GM21390 (cell line): Measurements from ENCODE around the gene ANAPC4.

Source experiments
- ATAC-seq: cut with Tn5 transposase; IDR thresholded peaks from one replicate; pipeline ENCODE4 v1.9.1; 2021; ENCODE audit not compliant: unreplicated experiment

The ANAPC4 gene

DNA sequence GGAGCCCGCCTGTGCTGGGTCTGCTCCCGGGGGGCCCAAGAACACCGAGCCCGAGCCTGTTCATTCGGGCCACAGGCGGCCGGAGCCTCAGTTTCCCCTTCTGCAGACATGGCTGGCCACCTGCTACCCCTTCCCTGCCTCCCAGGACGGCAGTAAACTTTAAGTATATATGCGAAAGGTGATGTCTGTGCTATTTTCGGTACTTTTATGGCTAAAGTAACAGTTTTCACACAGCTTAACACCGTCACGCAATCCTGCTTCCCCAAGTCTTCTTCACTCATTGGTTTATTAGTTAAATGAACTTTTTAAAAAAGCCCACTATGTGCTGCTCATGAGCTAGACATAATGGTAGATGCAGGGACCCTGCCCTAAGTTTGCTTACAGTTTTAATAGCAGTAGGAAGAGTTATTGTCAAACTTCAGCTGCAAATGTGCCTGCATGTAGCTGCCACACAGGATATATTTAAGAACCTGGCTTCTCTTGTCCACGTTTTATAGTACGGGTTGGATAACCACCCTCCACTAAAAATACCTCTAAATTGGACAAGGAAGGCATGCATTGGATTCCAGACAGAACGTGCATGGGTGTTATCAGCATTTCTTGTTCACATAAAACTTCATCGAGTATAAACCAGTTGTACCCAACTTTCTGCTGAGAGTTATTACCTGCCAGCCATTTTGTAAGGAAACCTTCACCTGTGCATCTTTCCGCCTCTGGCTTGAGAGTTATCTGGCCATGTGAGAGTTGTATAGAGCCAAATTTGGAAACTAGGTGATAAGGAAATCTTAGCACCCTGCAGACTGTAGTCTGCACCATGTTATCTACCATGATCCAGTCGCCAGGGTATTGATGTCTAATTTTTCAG lies 741 bp downstream of the ANAPC4 start:
- ATAC-seq, result peak; percentile 11

DNA sequence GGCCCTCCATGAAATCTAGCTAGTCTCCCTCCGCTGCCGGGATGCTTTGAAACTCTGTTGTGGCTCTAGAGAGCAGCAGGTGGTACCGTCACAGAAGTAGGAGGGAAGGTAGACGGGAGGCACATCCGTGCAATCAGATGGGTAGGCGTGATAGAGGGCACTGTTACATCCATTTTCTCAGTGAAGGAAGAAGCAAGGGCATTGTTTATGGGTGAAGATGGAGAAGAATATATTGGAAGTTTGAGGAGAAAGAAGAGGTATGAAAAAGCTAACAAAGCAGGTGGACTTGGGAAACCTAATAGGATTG lies 1.3 kb downstream of the ANAPC4 start:
- ATAC-seq, result no peak

DNA sequence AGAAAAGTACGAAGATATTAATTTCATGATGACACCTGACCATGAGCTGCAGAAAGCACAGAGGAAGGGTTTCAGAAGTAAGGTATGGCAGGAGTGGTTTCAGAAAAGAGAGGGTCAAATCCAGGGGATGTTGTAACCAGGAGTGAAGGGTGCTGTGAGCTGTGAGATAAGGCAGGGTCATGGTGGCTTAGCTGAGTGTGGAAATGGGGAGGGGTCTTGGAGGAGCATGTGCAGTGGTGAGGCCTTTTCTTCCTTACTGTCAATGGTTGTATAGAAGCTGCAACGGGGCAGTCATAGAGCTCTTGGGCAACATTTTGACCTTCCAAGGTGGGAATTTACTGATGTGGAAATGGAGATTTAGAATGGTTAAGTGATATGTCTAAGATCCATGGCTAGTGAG lies 2.5 kb downstream of the ANAPC4 start:
- ATAC-seq, result no peak

DNA sequence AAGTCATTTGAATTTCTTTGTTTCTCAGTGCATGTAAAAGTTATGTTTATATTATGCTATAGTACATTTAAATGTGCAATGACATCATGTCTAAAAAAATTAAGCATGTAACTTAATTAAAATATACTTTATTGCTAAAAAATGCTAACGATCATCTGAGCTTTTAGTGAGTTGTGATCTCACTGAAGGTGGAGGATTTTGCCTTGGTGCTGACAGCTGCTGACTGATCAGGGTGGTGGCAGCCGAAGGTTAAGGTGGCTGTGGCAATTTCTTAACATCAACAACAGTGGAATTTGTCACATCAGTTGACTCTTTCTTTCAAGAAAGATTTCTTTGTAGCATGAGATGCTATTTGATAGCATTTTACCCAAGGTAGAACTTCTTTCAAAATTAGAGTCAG lies 6.6 kb downstream of the ANAPC4 start:
- ATAC-seq, result no peak

DNA sequence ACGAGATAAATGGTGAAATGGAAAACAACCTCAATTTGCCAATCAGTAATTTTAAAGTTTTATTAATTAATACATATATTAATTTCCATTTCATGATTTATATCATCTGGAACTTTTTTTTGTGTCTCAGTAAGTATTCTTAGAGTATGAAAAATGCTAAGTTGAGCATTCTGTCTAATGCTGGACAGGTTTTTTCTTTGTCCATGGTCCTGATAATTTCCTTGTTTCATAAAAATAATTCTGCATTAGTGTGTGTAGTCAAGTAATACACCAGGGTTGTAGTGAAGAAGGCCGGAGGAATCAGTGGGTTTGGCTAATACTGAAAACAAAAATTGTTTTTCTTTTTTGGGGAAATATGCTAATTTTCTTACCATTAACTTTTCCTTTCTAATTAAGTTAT lies 9.9 kb downstream of the ANAPC4 start:
- ATAC-seq, result no peak

DNA sequence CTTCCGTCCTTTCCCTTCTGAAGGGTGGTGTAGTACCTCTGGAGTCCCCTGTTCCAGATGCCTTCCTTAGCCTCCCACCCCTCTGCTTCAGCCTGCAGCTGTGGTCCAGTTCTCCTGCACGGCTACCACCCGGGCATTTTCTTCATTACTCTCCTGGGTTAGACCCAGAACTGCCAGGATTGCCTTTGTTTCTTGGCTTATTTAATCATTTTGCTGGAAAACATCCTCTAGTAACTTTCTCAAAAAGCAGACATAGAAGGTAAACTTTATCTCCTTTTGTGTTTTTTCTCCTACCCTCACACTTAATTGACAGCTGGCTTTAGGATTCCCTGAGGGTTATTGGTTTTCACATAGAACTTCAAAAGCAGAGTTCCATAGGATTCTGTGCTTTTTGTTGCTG lies 20.2 kb downstream of the ANAPC4 start:
- ATAC-seq, result no peak

DNA sequence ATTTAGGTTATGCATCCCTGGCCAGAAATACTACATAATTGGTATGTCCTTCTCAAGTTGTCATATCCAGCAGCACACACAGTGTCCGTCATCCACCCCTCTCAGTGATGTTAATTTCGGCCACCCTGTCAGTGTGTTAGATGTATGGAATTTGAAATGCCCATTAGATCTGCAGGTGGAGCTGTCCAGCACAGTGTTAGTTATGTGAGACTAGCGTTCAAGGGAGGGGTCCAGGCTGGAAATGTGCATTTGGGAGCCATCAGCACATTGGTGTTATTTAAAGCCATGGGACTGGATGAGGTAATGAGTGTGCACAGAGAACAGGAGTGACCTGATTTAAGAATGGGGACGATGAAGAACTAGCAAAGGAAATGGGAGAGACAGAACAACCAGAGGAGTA lies 22.4 kb downstream of the ANAPC4 start:
- ATAC-seq, result no peak

DNA sequence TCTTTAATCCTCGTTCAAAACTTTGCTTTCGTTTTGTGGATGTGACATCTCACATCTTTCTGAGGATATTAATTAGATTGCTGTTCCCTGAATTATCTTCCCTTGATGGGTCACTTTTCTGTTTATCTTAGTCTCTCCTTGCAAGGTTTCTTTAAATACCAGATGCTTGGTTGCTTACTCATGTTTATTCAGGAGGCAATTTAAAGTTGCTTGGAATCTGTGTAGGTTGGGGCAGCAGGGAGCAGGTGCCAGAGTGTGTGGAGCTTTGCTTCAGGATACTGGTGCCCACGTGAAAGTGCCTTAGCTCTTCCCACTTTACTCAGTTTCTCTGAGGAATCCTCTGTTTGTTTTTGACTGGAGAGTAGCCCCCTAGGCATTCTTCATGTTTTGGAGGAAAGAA lies 24.0 kb downstream of the ANAPC4 start:
- no peak for ATAC-seq

DNA sequence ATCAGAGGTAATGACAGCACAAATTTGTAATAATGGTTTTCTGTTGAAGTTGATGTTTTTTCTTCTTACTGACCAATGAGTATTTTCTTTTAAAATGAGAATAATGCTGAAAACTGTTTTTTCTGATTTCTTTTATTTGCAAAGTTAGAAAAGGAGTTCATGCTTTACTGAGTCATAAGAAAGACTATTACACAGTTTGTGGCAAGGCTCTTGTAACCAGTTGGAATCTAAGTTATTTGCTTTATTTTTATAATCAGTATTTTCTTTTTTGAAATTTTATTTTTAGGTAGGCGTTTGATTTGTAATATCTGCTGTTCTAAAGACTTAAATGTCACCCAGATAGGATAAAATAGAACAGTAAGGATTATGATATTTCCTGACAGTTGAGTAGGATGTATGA lies 25.5 kb downstream of the ANAPC4 start:
- no peak for ATAC-seq

DNA sequence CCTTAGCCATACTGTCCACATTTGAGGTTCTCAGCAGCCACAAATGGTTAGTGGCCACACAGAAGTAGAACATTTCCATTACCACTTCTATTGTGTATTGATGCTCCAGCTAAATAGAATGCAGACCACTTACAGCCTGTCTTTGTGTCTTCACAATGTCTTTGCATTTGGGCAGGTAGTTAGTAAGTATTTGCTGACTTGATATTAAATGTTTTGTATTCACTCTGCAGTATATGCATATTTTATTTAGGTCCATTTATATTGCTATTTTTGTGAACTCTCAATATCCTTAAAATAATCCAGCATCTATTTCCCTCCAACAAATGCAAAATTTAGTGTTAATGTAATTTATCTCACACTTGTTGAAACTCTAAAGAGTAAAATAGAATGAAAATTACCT lies 26.6 kb downstream of the ANAPC4 start:
- no peak for ATAC-seq

DNA sequence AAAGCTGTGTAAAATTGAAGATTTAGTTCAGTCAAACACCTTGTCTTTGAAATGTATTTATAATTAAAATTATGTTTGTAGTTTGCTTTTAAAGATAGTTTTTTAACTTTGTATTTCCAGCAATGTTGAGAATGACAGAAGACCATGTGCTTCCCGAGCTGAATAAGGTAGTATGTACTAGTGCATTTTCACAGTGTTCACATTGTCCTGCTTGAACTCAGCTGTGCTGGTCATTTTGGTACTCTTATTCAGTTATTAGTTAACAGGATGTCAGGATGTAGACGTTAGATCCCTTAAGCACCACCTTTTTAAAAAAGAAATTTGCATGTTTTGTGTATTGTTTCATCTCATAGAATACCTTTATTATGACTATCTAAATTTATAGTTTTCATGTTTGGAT lies 28.4 kb downstream of the ANAPC4 start:
- ATAC-seq, result no peak

DNA sequence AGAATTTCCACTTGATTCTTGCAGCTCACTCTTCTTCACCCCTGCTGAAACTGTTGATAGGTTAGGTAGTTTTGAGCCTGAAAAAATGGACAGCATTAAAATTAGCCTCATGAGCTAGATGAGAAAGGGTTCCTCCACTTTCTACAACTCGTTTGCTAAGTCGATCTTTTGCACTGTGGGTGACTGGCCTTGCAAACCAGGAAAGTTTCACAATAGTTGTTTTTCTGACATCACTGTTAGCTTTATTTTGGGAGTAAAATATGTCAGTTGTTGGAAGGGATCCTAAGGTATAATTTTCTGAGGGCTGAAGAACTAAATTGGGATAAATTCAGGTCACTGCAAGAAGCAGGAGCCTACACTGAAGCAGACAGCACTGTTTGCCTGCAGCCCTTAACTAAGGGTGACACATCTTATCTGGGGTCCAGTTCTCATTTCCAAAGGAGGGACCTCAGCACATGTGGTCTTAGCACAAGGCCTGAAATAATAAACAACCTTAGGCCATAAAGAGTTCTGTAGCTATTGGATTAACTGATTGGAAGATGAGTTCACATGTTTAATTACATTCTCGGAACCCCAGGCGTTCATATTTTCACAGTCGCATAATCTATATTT lies 29.1 kb downstream of the ANAPC4 start:
- no peak for ATAC-seq

DNA sequence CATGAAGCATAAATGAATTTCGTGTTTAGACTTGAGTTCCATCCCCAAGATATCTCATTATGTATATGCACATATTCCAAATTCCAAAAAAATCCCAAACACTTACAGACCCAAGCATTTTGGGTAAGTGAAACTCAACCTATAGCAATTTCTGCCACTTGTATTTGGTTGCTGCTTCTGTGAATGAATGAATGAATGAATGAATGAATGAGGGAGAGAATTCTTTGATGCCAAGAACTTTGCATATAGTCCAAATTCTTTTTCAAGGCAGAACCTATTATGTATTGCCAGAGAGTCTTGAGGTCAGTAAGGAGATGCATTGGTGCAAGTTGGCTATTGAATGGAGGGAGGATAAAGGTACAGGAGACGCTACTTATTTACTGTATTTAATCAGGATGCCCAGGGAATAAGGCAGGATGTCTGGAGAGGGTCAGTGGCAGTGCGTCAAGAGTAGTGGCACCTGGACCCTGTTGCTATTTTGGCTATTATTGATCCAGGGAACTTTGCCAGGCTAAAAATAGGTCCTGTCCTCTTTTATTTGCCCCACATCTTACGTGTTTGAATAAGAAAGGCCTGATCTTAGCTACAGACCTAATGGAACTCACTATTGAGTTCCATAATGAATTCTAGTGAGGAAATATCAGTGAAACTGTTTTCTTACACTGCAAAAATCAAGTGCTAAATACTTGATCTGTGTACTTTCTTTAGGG lies 33.9 kb downstream of the ANAPC4 start:
- ATAC-seq, result no peak

DNA sequence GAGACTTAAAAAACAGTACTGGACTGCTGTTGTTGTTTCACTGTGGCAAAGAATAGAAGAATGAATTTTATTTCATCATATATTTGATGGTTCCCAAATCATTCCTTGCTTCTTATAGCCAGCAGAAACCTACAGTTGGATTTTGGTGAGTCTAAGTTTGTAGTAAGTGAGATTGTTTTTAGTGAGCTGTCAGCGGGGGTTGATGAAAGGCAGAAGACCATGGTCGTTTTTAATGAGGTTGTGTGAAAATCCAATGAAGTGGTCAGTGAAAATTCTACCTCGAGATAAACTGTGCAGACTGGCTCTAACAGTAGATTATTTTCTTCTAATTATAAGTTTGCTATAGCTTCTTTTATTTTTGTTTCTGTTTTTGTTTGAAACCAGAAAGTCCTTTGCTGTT lies 36.2 kb downstream of the ANAPC4 start:
- ATAC-seq, result no peak

DNA sequence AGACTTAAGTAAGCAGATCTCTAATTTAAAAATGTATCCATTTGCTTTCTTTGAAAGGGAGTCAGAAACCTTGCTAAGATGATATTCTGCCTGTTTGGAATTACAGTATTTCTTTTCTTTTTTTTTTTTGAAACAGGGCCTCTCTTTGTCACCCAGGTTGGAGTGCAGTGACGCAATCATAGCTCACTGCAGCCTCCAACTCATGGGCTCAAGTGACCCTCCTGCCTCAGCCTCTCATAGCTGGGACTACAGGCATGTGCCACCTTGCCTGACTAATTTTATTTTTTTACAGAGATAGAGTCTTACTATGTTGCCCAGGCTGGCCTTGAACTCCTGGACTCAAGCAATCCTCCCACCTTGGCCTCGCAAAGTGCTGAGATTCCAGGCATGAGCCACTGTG lies 40.0 kb downstream of the ANAPC4 start:
- no peak for ATAC-seq

DNA sequence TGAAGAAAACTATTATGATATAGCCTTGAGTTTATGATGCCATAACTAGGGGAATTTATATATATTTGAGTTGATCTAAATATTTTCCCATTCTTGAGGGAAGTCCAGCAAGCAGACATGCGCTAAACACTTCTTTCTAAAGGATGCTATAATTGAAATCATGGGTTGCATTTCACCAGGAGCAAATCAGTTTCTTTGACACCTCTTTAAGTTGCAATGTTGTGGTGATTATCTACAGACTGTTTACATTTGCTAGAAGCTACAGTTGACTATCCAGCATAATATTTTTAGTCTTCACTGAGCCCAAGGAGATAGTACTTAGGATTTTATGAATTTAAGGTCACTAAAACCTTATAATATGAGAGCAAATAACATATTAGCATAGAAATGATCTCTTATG lies 43.9 kb downstream of the ANAPC4 start:
- ATAC-seq, result no peak

DNA sequence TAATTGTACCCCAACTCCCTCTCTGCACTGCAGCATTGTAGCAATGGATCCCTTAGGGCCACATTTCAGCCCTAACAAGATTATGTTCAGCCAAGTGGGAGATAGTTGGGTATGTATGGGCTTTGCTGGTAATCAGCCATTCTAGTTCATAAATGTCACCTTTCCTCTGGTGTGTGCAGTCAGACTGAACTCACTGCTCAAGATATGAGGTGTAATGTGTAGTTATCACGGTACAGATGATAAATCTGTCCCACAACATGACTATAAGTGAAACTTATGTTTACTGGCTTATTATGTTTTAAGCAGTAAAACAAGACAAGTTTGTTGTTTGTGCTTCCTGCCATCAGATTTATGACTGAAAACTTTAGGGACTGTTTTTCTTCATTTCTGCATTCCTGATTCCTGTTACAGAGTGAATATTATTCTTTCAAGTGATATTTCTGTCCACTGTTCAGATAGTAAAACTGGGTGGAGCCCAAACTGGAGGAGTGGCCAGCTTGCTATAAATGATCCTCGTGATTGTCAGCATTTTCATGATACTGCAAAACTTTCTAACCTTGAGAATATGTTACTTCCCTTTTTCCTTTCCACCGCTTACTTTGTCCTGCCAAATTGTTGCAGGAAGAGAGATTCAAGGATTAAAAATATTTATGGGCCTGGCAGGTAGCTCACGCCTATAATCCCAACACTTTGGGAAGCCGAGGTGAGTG lies 44.9 kb downstream of the ANAPC4 start:
- ATAC-seq, result peak; percentile 50

DNA sequence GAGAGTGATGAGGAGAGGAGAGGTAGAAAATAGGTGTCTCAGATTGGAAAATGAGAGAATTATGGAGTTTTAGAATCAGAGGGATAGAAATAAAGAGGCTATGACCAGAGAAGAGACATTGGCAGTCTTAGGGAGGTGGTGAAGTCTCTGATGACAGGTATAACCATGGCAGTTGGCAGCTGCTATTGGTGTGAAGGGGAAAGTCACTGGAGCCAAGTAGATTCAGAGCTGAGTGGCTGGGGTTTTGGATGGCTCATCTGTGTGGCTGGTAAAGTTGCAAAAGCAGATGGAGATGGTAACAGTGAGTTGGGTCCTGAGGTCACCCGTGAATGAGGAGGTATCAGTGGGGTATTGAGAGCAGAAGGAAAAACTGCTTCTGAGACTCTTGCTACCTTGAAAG lies 46.5 kb downstream of the ANAPC4 start:
- no peak for ATAC-seq

DNA sequence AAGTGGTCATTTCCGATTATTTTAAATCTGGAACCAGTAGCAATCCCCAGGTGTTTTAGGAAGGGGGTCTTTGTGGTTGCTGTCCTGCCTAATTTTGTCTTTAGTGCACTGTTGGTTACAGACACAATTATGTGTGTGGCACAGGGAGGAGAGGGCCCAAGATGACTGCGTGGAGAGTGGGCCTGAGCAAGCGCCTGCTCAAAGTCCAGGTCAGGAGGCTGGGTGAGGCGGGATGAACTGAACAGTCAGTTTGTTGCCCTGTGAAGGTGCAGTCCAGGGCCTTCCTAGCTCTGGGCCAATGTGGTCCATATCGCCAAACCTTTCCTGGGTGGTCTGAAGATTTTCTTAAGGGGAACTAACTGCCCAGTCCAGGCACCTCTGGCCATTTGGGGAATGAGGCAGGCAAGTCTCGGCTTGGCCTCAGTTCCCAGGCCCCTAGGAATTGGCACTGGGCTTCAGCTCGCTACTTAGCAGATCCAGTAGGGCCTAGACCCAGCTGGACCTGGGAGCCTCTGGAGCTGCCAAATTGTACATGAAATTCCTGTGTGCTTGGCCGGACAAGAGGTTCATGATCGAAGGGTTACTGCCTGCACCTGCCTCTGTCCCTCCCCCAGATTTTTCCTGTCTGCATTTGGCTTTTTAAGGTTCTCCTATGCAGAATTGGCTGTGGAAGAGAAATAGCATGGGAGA lies 47.6 kb downstream of the ANAPC4 start:
- ATAC-seq, result no peak

DNA sequence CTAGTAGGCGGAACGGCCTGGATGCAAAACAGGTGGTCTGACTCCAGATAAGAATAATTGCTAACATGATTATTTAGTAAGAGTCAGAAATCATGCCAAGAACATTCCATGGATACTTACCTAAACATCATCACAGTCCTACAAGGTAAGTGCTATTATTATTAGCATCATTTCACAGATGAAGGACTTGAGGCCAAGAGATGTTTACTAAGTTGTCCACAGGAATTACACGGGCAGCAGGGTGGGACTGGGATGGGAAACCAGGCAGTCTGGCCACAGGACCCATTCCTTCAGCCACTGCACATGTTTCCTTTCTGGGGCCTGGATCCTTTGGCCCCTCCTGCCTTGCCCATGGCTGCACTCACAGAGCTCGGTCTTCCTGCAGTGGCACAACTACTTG lies 48.3 kb downstream of the ANAPC4 start:
- ATAC-seq, result no peak

DNA sequence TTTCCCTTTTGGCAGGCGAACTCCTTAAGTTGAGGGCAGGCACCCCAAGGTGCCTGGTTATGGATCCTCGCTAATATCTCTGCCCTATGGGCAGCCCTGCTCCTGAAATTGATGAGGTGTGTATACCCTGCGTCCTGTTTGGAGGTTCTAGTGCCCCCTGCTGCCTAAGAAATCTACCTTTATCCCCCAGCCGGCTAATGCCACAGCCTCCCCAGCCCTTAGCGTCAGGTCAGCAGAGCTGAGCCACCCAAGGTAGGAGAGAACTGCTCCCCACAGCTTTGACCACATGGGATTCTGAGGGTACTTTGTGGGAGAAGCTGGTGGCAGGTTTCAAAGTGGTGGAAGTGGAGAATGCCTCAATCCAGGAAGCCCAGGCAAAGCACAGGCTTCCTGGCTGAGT lies 50.8 kb downstream of the ANAPC4 start:
- no peak for ATAC-seq
